Embryonic facial prominence (tissue), 1 donor: ENCODE results near the gene NAB2.
A peak's percentile ranks its signal among the peaks of the same experiment; 100 is the strongest.

Experiments
- DNase-seq: peaks from one replicate; pipeline ENCODE4 v3.0.0-alpha.2; 2016; ENCODE audit errors: extremely low spot score

The NAB2 gene

GRCh38 chr12:57093415-57094207 lies 4.7 kb downstream of the NAB2 start:
- DNase-seq: peak; percentile 68

GRCh38 chr12:57094208-57095160 lies 5.6 kb downstream of the NAB2 start:
- DNase-seq: no peak

DNA sequence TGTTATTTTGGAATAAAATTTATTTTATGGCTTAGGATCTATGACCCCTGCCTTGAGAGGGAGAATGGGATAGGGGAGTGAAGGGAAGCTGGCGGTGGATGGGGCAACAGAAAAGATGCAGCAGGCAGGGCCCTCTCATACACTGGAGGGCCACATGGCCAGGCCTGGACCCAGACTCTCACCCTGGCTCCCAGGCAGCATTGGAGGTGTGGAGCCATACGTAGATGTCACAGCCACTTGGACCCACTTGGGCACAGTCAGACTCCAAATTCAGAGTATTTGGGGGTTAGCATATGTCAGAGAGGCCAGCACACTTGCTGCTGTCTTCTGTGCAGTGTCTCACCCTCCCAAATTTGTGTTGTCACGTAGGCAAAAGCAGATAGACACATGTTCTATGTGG lies 6.5 kb downstream of the NAB2 start:
- no peak for DNase-seq

GRCh38 chr12:57096099-57096572 lies 7.2 kb downstream of the NAB2 start:
- no peak for DNase-seq

- DNase-seq: no peak
These were observed 8.0 kb downstream of the NAB2 start for GRCh38 chr12:57096748-57097553.

DNA sequence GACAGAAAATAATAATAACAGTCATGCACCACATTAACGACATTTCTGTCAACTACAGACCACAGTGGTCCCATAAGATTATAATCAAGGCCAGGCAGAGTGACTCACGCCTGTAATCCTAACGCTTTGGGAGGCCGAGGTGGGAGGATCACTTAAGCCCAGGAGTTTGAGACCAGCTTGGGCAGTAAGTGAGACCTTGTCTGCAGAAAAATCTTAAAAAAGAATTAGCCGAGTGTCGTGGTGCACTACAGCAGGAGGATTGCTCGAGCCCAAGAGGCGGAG lies 8.6 kb downstream of the NAB2 start:
- no peak for DNase-seq

DNA sequence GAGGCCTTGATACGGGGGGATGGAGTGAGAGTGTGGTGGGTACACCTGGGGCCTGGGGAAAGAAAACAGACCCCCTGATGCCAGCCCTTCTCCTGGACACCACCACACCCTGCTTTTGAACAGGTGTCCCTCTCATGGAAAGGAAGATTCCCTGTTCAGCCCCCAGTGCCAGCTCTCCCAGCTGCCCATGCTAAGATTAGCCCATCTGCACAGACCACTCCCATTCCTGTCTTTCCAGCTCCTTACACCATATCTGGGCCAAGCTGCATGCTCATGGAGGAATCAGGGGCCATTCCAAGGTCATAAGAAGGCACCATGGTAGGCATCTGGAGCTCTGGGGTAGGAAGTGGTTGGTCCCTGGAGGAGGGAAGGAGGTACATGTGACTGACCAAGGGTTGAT lies 9.6 kb downstream of the NAB2 start:
- DNase-seq: no peak

GRCh38 chr12:57099047-57099714 lies 10.3 kb downstream of the NAB2 start:
- no peak for DNase-seq

DNA sequence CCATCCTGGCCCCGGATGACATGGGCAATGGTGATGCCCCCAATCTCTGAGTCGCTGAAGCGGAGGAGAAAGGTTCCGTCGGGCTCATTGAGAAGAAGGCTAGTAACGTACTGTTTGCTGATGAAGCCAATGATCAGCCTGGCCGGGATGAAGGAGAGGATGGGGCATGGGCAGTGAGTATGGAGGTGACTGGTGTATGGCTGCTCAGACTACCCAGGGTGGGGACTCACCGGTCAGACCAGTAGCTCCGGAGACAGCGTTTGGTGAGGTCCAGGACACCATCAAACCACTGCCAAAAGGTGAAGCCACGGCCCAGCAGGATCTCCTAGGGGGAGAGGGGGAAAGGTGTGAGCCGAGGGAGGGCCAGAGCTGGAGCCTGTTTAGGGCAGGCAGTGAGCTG lies 10.9 kb downstream of the NAB2 start:
- DNase-seq: no peak

DNA sequence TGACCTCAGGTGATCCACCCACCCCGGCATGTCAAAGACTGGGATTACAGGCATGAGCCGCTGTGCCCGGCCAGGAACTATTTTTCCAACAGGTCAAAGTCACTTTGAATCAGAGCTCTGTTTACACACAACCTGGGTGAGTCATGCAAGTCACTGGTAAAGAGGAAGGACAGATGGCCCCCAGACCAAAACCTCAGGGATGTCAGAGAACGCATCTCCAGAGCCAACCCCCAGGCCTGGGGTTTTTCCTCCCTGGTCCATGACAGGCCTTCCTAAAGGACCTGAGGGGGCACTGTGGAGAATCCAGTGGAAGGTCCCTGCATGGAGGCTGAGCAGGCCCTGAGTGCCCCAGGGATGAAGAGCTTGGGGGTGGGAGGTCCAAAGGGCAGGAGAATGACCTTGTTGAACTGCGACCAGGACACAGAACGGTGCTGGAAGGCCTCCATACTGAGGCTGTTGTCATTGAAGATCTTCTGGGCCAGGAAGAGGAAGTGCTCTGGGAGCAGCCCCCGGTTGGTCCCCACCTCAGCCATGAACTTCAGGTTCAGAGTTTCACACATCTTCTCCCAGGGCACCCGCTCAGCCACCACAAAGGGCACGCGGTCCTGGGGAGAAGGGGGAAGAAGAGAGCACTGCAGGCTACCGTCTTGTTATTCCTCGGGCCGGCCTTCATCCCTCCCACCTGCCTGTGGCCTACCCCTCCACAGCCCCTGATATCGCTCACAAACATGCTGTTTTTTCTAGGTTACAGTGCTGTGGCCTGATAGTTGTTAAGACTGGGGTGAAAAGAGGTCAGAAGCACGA lies 13.2 kb downstream of the NAB2 start:
- DNase-seq: no peak

DNA sequence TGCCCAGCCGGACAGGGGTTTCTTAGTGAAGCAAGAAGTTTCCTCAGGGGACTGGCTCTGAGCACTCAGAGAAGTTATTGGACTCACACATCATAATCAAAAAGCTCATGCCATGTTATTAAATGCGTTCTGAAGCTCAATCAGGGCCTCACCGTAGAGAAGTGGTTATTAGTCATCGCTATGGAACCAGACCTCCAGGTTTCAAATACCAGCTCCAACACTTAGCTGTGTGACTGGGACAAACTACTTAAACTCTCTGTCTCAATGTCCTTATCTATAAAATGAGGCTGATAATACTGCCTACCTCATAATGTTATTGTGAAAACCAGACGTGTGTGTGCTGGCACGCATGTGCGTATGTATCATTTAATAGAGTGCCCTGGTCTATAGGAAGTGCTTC lies 14.9 kb downstream of the NAB2 start:
- no peak for DNase-seq

GRCh38 chr12:57104292-57104910 lies 15.5 kb downstream of the NAB2 start:
- DNase-seq: no peak

- no peak for DNase-seq
These were observed 16.3 kb downstream of the NAB2 start for GRCh38 chr12:57105011-57105753.

GRCh38 chr12:57106021-57106708 lies 17.3 kb downstream of the NAB2 start:
- DNase-seq: no peak

DNA sequence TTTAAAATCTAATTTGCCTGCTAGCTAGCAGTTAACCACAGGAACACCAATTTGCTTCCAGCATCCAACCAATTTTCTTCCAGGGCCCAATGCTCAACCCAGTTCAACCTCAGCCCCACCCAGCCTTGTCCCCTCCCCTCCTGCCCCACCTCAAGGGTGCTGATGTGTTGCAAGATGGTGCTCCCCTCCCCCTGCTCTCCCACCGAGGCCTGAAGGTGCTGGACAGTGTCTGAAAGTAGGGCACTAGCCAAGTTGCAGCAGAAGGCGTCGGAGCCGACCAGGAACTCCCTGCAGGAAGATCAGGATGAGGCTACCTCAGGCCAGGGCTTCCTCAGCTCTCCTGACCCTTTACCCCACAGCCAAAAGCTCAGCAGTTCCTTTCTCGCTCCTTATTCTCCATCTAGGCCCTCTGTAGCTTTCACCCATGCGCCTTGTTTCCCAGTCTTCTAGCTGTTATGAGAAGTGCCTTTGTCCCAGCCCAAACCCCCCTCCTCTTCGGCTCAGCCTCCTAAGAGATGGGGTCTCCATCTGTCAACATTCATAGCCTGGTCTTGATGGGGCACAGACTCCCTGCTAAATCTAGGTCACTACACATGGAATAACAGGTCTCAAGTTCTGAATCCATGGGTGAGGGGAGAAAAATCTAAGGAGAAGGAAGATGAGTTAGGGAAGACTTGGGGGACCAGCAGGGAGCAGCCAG lies 18.7 kb downstream of the NAB2 start:
- no peak for DNase-seq

DNA sequence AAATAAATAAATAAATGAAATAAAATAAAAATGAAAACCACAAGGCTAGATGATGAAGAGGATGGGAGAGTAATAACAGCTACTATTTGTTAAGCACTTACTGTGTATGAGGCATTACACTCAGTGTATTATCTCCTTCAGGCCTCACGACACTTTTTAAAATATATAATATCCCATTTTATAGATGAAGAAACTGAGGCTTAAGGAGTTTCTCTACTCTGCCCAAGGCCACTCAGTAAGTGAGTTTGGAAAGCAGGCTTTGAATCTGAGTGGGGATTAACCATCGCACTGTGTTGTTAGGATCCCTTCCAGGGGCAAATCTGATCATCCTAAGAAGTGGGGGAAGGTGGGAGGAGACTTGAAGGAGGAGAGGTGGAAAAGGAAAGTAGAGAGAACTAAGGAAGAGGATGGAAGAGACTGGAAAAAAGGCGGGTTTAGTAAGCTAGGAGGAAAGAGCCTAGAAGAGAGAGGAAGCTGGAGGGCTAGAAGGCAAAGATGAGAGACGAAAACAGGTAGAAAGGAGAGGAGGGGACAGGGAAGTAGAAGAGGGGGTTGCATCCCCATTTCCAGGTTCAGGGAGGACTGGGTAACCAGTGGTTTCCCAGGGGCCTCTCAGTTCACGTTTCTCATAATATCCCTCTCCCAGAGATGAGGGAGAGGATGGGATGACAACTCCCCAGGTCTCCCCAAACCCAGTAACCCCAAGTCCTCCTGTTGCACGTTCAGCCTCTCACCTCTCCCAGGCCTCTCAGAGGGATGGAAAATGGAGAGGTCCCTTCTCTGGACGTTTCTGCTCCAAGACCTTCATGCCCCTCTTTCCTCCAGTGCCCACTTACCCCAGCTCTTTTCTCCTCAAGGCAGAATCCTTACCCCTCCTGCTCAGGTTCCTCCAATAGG lies 20.5 kb downstream of the NAB2 start:
- no peak for DNase-seq
